HG03432 (cell line): ENCODE results near the gene OR2L3.
"Not testable (repeated sequence)": the region's sequence is repeated elsewhere in the genome, so short reads cannot be mapped to it uniquely, and the experiment has no call there.

Source experiments
- ATAC-seq: cut with Tn5 transposase; IDR thresholded peaks from one replicate; pipeline ENCODE4 v1.9.1; 2021; ENCODE audit warnings: mild to moderate bottlenecking, moderate library complexity; ENCODE audit not compliant: unreplicated experiment

OR2L3 gene

GRCh38 chr1:248046536-248046935 lies at the start of gene OR2L3:
TSS of gene OR2L3 (plus strand) at chr1:248046836. CDS start at chr1:248060682, 13,846 bp downstream.
- ATAC-seq, result no peak

GRCh38 chr1:247998811-247999210 lies 47.8 kb upstream of the OR2L3 start:
- ATAC-seq, result no peak

- no peak for ATAC-seq
Measured at GRCh38 chr1:248000169-248000568, 46.5 kb upstream of the OR2L3 start.

- ATAC-seq, result no peak
Measured at GRCh38 chr1:248007778-248008177, 38.9 kb upstream of the OR2L3 start.

- no peak for ATAC-seq
Measured at GRCh38 chr1:248009681-248010080, 37.0 kb upstream of the OR2L3 start.

- ATAC-seq, result no peak
Measured at GRCh38 chr1:248013229-248013710, 33.4 kb upstream of the OR2L3 start, which contains the start of gene OR2L5. TSS of gene OR2L5 (plus strand) at chr1:248013660. CDS start at chr1:248021948, 8,288 bp downstream.

- ATAC-seq, result no peak
Measured at GRCh38 chr1:248015803-248016202, 30.8 kb upstream of the OR2L3 start.

GRCh38 chr1:248029770-248030169 lies 16.9 kb upstream of the OR2L3 start, which contains the start of gene OR2L2:
TSS of gene OR2L2 (plus strand) at chr1:248030070. CDS start at chr1:248038268, 8,198 bp downstream.
- ATAC-seq, result no peak

- no peak for ATAC-seq
Measured at GRCh38 chr1:248045209-248045608, 1.4 kb upstream of the OR2L3 start.

- ATAC-seq, result no peak
Measured at GRCh38 chr1:248047008-248047407, 372 bp downstream of the OR2L3 start.

GRCh38 chr1:248054671-248055070 lies 8.0 kb downstream of the OR2L3 start:
- ATAC-seq, result no peak

- no peak for ATAC-seq
Measured at GRCh38 chr1:248055261-248055660, 8.6 kb downstream of the OR2L3 start.

- no peak for ATAC-seq
Measured at GRCh38 chr1:248065071-248065470, 18.4 kb downstream of the OR2L3 start.

GRCh38 chr1:248065604-248066003 lies 19.0 kb downstream of the OR2L3 start:
- no peak for ATAC-seq

GRCh38 chr1:248083864-248084263 lies 37.2 kb downstream of the OR2L3 start:
- ATAC-seq, result not testable (repeated sequence)

GRCh38 chr1:248094884-248095283 lies 48.2 kb downstream of the OR2L3 start, which contains the start of gene OR2L13:
TSS of gene OR2L13 (plus strand) at chr1:248095184. CDS start at chr1:248099376, 4,192 bp downstream.
- ATAC-seq, result no peak

GRCh38 chr1:248098529-248098928 lies 51.9 kb downstream of the OR2L3 start:
- ATAC-seq, result no peak

GRCh38 chr1:248102847-248103246 lies 56.2 kb downstream of the OR2L3 start:
- no peak for ATAC-seq

GRCh38 chr1:248111157-248111556 lies 64.5 kb downstream of the OR2L3 start:
- no peak for ATAC-seq
